ENCODE data around the gene TBC1D5. TPM values are rescaled to one million over a fixed set of nuclear protein-coding genes. Genes with fewer than 3 reads are reported as not detected.

The TBC1D5 gene
- total RNA-seq, 2 donors from 2014 or later = 68.8 to 77.7 TPM

DNA sequence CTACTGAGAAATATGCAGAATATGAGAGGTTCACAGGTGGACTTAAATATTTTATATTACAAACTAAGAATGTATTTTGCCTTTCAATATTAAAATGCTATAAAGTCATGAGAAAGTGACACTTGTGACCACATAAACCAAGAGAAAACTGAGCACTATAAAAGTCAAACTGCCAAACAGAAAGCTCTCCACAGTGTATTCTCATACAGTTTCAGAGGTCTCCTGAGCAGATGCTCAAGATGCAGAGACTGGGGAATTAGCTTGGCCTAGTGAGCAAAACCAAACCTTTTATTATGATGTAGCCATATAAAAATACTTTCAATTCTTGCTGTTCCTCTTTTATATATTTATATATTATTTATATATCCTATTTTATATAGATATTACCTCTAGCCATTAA is 227.8 kb downstream of the TBC1D5 start:
- Histone ChIP-seq H3K9me3 (ENCODE audit: control insufficient read depth, low read length) (peaks cover 5% of the 10 kb centered on the region), H3K4me3 (ENCODE audit: low read length) (no peak overlapping the region), H3K27me3 (ENCODE audit: control insufficient read depth, insufficient read depth, low read length, poor library complexity, severe bottlenecking) (no peaks in the 10 kb centered on the region), H3K4me1 (ENCODE audit: control insufficient read depth, insufficient read depth, low read length) (no peaks in the 10 kb centered on the region), H3K36me3 (ENCODE audit: control insufficient read depth, insufficient read depth, low read length) (no peaks in the 10 kb centered on the region), H3K27ac (ENCODE audit: low read depth, low read length) (no peak overlapping the region), H3K9ac (ENCODE audit: extremely low read depth, low read length, poor library complexity, severe bottlenecking) (no peak overlapping the region)
- TF ChIP-seq CTCF (conservative IDR thresholded peaks at IDR 0.05) = no peak
- Mint-ChIP-seq H3K9me3 (no peaks in the 10 kb centered on the region), H3K36me3 (ENCODE audit: low read depth) (peaks cover 4% of the 10 kb centered on the region), H3K4me1 (peaks cover 26% of the 10 kb centered on the region), H3K27ac (no peak overlapping the region), H3K27me3 (ENCODE audit: insufficient read depth) (no peaks in the 10 kb centered on the region), H3K4me3 (no peak overlapping the region)
- DNase-seq = no peak

GRCh38 chr3:17510265-17510664 is 232.2 kb downstream of the TBC1D5 start:
- Mint-ChIP-seq H3K9me3 (no peaks in the 10 kb centered on the region), H3K4me3 (no peak overlapping the region), H3K4me1 (peaks cover 5% of the 10 kb centered on the region), H3K36me3 (ENCODE audit: low read depth) (no peaks in the 10 kb centered on the region), H3K27me3 (ENCODE audit: insufficient read depth) (no peaks in the 10 kb centered on the region), H3K27ac (no peak overlapping the region)
- TF ChIP-seq CTCF (conservative IDR thresholded peaks at IDR 0.05) = no peak
- no peaks in the 10 kb centered on the region for H3K4me1 ChIP-seq (ENCODE audit: control insufficient read depth, insufficient read depth, low read length)
- WGBS, 2 experiments (ENCODE audit: insufficient coverage in 1 of 2, insufficient read length in 1 of 2) = 90 to 100% methylated on average over 1 to 4 of the region's 4 CpGs
- no peaks in the 10 kb centered on the region for H3K9me3 ChIP-seq (ENCODE audit: control insufficient read depth, low read length)
- no peak overlapping the region for H3K27ac ChIP-seq (ENCODE audit: low read depth, low read length)
- DNase-seq = no peak
- no peak overlapping the region for H3K9ac ChIP-seq (ENCODE audit: extremely low read depth, low read length, poor library complexity, severe bottlenecking)
- H3K27me3 ChIP-seq (ENCODE audit: control insufficient read depth, insufficient read depth, low read length, poor library complexity, severe bottlenecking) = no peaks in the 10 kb centered on the region
- H3K36me3 ChIP-seq (ENCODE audit: control insufficient read depth, insufficient read depth, low read length) = no peaks in the 10 kb centered on the region
- no peak overlapping the region for H3K4me3 ChIP-seq (ENCODE audit: low read length)

DNA sequence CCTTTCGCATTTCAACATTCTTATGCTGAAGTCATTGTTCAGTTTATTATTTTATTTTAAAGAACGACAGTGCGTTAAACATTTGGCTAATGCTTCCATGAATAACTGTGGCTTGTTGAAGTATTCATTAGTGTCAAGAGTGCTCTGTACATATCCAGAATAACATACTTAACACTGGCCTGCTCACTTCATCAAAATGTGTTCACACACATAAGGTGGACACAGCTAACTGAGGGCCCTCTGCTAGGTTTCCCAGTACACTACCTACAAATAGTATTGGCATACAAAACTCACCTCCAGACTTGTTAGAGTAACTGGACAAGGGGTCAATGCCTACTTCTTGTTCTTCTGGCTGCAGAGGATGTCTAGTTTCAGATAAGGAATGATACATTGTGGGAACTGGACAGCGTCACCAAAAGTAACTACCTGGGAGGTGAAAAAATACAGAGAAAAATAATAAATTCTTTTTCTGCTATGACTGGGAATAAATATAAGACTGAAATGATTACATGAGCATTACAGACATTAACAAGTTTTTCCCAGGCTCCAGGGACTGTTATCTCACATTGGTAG is 234.2 kb downstream of the TBC1D5 start:
- H3K9ac ChIP-seq (ENCODE audit: extremely low read depth, low read length, poor library complexity, severe bottlenecking) = no peak overlapping the region
- no peaks in the 10 kb centered on the region for H3K27me3 Mint-ChIP-seq (ENCODE audit: insufficient read depth)
- peaks cover 5% of the 10 kb centered on the region for H3K4me1 Mint-ChIP-seq
- no peaks in the 10 kb centered on the region for H3K9me3 ChIP-seq (ENCODE audit: control insufficient read depth, low read length)
- H3K9me3 Mint-ChIP-seq = no peaks in the 10 kb centered on the region
- no peak overlapping the region for H3K27ac Mint-ChIP-seq
- no peak for DNase-seq
- H3K4me3 ChIP-seq (ENCODE audit: low read length) = no peak overlapping the region
- H3K4me3 Mint-ChIP-seq = no peak overlapping the region
- no peak overlapping the region for H3K27ac ChIP-seq (ENCODE audit: low read depth, low read length)
- H3K27me3 ChIP-seq (ENCODE audit: control insufficient read depth, insufficient read depth, low read length, poor library complexity, severe bottlenecking) = no peaks in the 10 kb centered on the region
- no peaks in the 10 kb centered on the region for H3K4me1 ChIP-seq (ENCODE audit: control insufficient read depth, insufficient read depth, low read length)
- no peak for TF ChIP-seq CTCF (conservative IDR thresholded peaks at IDR 0.05)
- H3K36me3 Mint-ChIP-seq (ENCODE audit: low read depth) = no peaks in the 10 kb centered on the region
- WGBS, 2 experiments (ENCODE audit: insufficient coverage in 1 of 2, insufficient read length in 1 of 2) = 90 to 100% methylated on average over 1 to 4 of the region's 4 CpGs
- H3K36me3 ChIP-seq (ENCODE audit: control insufficient read depth, insufficient read depth, low read length) = no peaks in the 10 kb centered on the region
